ENCODE results near the gene CDH4. TPM values are rescaled to one million over a fixed set of nuclear protein-coding genes. Genes with fewer than 3 reads are reported as not detected.

Gene CDH4
- total RNA-seq, 1 experiment from 2014 or later: 25.0 TPM

GRCh38 chr20:61939691-61940360 is 687.8 kb downstream of the CDH4 start:
- intact Hi-C loops (cut with micrococcal nuclease): no loop called here
- Mint-ChIP-seq H3K9me3 (ENCODE audit: unreplicated experiment) (no peaks in the 10 kb centered on the region), H3K36me3 (ENCODE audit: insufficient read depth, unreplicated experiment) (no peaks in the 10 kb centered on the region), H3K27ac (ENCODE audit: low read depth, unreplicated experiment) (no peak overlapping the region), H3K4me1 (ENCODE audit: insufficient read depth, unreplicated experiment) (no peaks in the 10 kb centered on the region), H3K27me3 (ENCODE audit: insufficient read depth, unreplicated experiment) (no peaks in the 10 kb centered on the region), H3K4me3 (ENCODE audit: unreplicated experiment) (no peak overlapping the region)
- TSS peak; percentile 51 for BruUV-seq (replicated peaks)
- no peak for TF ChIP-seq CTCF (IDR thresholded peaks at IDR 0.05; ENCODE audit: unreplicated experiment)
- CTCF ChIA-PET: no interaction called here
- POLR2A ChIA-PET: no interaction called here
- no peak for DNase-seq (ENCODE audit: unreplicated experiment)

- no peak for DNase-seq (ENCODE audit: unreplicated experiment)
- ChIA-PET POLR2A (no interaction called here), CTCF (no interaction called here)
- Mint-ChIP-seq H3K27me3 (ENCODE audit: insufficient read depth, unreplicated experiment) (no peaks in the 10 kb centered on the region), H3K4me1 (ENCODE audit: insufficient read depth, unreplicated experiment) (no peaks in the 10 kb centered on the region), H3K36me3 (ENCODE audit: insufficient read depth, unreplicated experiment) (no peaks in the 10 kb centered on the region), H3K27ac (ENCODE audit: low read depth, unreplicated experiment) (no peak overlapping the region), H3K4me3 (ENCODE audit: unreplicated experiment) (no peak overlapping the region), H3K9me3 (ENCODE audit: unreplicated experiment) (no peaks in the 10 kb centered on the region)
- BruUV-seq (replicated peaks): no TSS peak
- intact Hi-C loops (cut with micrococcal nuclease): no loop called here
- TF ChIP-seq CTCF (IDR thresholded peaks at IDR 0.05; ENCODE audit: unreplicated experiment): no peak
Observed at GRCh38 chr20:61940491-61940890, 688.4 kb downstream of the CDH4 start.

GRCh38 chr20:61940976-61941720 is 689.1 kb downstream of the CDH4 start:
- Mint-ChIP-seq H3K27ac (ENCODE audit: low read depth, unreplicated experiment) (no peak overlapping the region), H3K4me3 (ENCODE audit: unreplicated experiment) (no peak overlapping the region), H3K27me3 (ENCODE audit: insufficient read depth, unreplicated experiment) (no peaks in the 10 kb centered on the region), H3K4me1 (ENCODE audit: insufficient read depth, unreplicated experiment) (no peaks in the 10 kb centered on the region), H3K36me3 (ENCODE audit: insufficient read depth, unreplicated experiment) (no peaks in the 10 kb centered on the region), H3K9me3 (ENCODE audit: unreplicated experiment) (no peaks in the 10 kb centered on the region)
- ChIA-PET POLR2A (no interaction called here), CTCF (no interaction called here)
- intact Hi-C loops (cut with micrococcal nuclease): no loop called here
- DNase-seq (ENCODE audit: unreplicated experiment): no peak
- no TSS peak for BruUV-seq (replicated peaks)
- TF ChIP-seq CTCF (IDR thresholded peaks at IDR 0.05; ENCODE audit: unreplicated experiment): no peak

- CTCF ChIA-PET: no interaction called here
- H3K4me1 Mint-ChIP-seq (ENCODE audit: insufficient read depth, unreplicated experiment): no peaks in the 10 kb centered on the region
Observed at GRCh38 chr20:61941721-61942405, 689.8 kb downstream of the CDH4 start.

More at GRCh38 chr20:61941721-61942405, 689.8 kb downstream of the CDH4 start:
- intact Hi-C loops (cut with micrococcal nuclease): no loop called here
- no peak overlapping the region for H3K27ac Mint-ChIP-seq (ENCODE audit: low read depth, unreplicated experiment)
- BruUV-seq (replicated peaks): no TSS peak
- H3K27me3 Mint-ChIP-seq (ENCODE audit: insufficient read depth, unreplicated experiment): no peaks in the 10 kb centered on the region
- no peaks in the 10 kb centered on the region for H3K9me3 Mint-ChIP-seq (ENCODE audit: unreplicated experiment)
- TF ChIP-seq CTCF (IDR thresholded peaks at IDR 0.05; ENCODE audit: unreplicated experiment): no peak
- H3K4me3 Mint-ChIP-seq (ENCODE audit: unreplicated experiment): no peak overlapping the region
- POLR2A ChIA-PET: no interaction called here
- no peak for DNase-seq (ENCODE audit: unreplicated experiment)
- H3K36me3 Mint-ChIP-seq (ENCODE audit: insufficient read depth, unreplicated experiment): no peaks in the 10 kb centered on the region

Measured in MCF 10A (cell line).